HCT116 (cell line): ENCODE results near the gene TXLNG. TPM values are rescaled to one million over a fixed set of nuclear protein-coding genes. Genes with fewer than 3 reads are reported as not detected.
A peak's percentile ranks its signal among the peaks of the same experiment; 100 is the strongest.

Experiments
- ATAC-seq: fragments of 200-7000 bp; cut with Tn5 transposase; 2 replicates; pipeline ENCODE4 v1.9.1; 2020; ENCODE audit warnings: mild to moderate bottlenecking, moderate library complexity
- BruUV-seq: library from RNA; stranded (reverse); fragments of 400-500 nt; replicated peaks from 2 replicates; lab custom pipeline; 2021; lab: Mats Ljungman, UMichigan
- CTCF ChIA-PET: fragments of 300-600 bp; sonication (Branson Sonifier 250); formaldehyde crosslinking; loops from one replicate; lab custom pipeline; 2021; ENCODE audit warnings: antibody characterized with exemption; lab: Charles Lee
- POLR2A ChIA-PET: fragments of 300-600, 350-600 bp; sonication (Branson Sonifier 250); formaldehyde crosslinking; loops from one replicate; lab custom pipeline; 2021; ENCODE audit warnings: antibody characterized with exemption; lab: Charles Lee
- RAD21 ChIA-PET, 2 experiments: fragments of 300-600 bp; sonication (Branson Sonifier 250); formaldehyde crosslinking; loops; one replicate each; lab custom pipeline; 2023; ENCODE audit warnings: low total read pairs in 2 of 2; ENCODE audit not compliant: uncharacterized antibody in 2 of 2, unreplicated experiment in 2 of 2, low non-redundant PET in 1 of 2; lab: Charles Lee
- DNase-seq: peaks from one replicate; pipeline ENCODE4 v3.0.0-alpha.2; 2010; ENCODE audit warnings: low read depth, low spot score
- H2AFZ ChIP-seq: fragments of 200-600 bp; shearing (Covaris generic), sonication (generic); 2 replicates; pipeline ENCODE4 v1.6.1; 2017; ENCODE audit warnings: low read depth, mixed run types, mixed read lengths, antibody characterized with exemption, low read length; ENCODE audit not compliant: poor library complexity, severe bottlenecking
- H3K27ac ChIP-seq: 2 replicates; pipeline ENCODE4 v1.5.1; 2012; ENCODE audit warnings: low read depth, low read length
- H3K27me3 ChIP-seq: fragments of 200-600 bp; sonication (generic); 2 replicates; pipeline ENCODE4 v1.6.1; 2016; ENCODE audit warnings: mixed run types, low read length, mixed read lengths; ENCODE audit not compliant: insufficient read depth
- H3K36me3 ChIP-seq, 2 experiments: fragments of 200-500 bp in 1 of 2; fragments of 200-600 bp in 1 of 2; sonication (Bioruptor generic) in 1 of 2; sonication (generic) in 1 of 2; 2 replicates each; pipeline versions ENCODE4 v1.5.1 to v1.6.1; 2014 to 2016; ENCODE audit warnings: low read length in 2 of 2, inconsistent platforms in 1 of 2, mixed read lengths in 1 of 2, mixed run types in 1 of 2; ENCODE audit not compliant: insufficient read depth in 2 of 2, control insufficient read depth in 1 of 2
- H3K4me1 ChIP-seq, 2 experiments: fragments of 200-600 bp in 1 of 2; sonication (generic) in 1 of 2; 2 replicates each; pipeline versions ENCODE4 v1.5.1 to v1.6.1; 2012 to 2017; ENCODE audit warnings: low read length in 2 of 2, inconsistent platforms in 1 of 2, mild to moderate bottlenecking in 1 of 2, mixed read lengths in 1 of 2, mixed run types in 1 of 2, moderate library complexity in 1 of 2; ENCODE audit not compliant: insufficient read depth in 2 of 2, control insufficient read depth in 1 of 2
- H3K4me2 ChIP-seq: fragments of 200-600 bp; sonication (generic); 2 replicates; pipeline ENCODE4 v1.6.1; 2017; ENCODE audit warnings: mixed run types, low read length, mixed read lengths
- H3K4me3 ChIP-seq, 2 experiments: fragments of 200-600 bp in 1 of 2; sonication (generic) in 1 of 2; replicated peaks in 1 of 2; 2 replicates each; pipeline ENCODE4 v1.5.1; 2011 to 2016; ENCODE audit warnings: low read length in 2 of 2, control low read depth in 1 of 2, low read depth in 1 of 2, mild to moderate bottlenecking in 1 of 2, mixed read lengths in 1 of 2, mixed run types in 1 of 2
- H3K79me2 ChIP-seq: fragments of 200-600 bp; sonication (generic); 2 replicates; pipeline ENCODE4 v1.6.1; 2017; ENCODE audit warnings: mild to moderate bottlenecking, mixed run types, low read length, moderate library complexity, mixed read lengths; ENCODE audit not compliant: insufficient read depth
- H3K9ac ChIP-seq: fragments of 200-600 bp; sonication (generic); 2 replicates; pipeline ENCODE4 v1.6.1; 2016; ENCODE audit warnings: low read length, mixed read lengths
- H3K9me2 ChIP-seq: fragments of 200-600 bp; sonication (generic), shearing (Covaris generic); 2 replicates; pipeline ENCODE4 v1.6.1; 2017; ENCODE audit warnings: mixed run types, mild to moderate bottlenecking, moderate library complexity; ENCODE audit not compliant: insufficient read depth
- H3K9me3 ChIP-seq, 2 experiments: fragments of 200-500 bp in 1 of 2; fragments of 200-600 bp in 1 of 2; sonication (Bioruptor generic) in 1 of 2; sonication (generic) in 1 of 2; 2 replicates each; pipeline ENCODE4 v1.6.1; 2014 to 2017; ENCODE audit warnings: low read length in 2 of 2, mixed read lengths in 2 of 2, inconsistent platforms in 1 of 2, low read depth in 1 of 2, mild to moderate bottlenecking in 1 of 2, mixed run types in 1 of 2, moderate library complexity in 1 of 2; ENCODE audit not compliant: control insufficient read depth in 1 of 2, insufficient read depth in 1 of 2
- H4K20me1 ChIP-seq: fragments of 200-600 bp; sonication (generic), shearing (Covaris generic); 2 replicates; pipeline ENCODE4 v1.6.1; 2017; ENCODE audit warnings: mixed run types, mild to moderate bottlenecking, moderate library complexity; ENCODE audit not compliant: insufficient read depth
- ATF3 ChIP-seq: IDR thresholded peaks from 2 replicates; pipeline ENCODE4 v1.6.1; 2012
- CBX3 ChIP-seq: IDR thresholded peaks from 2 replicates; pipeline ENCODE4 v1.6.1; 2012; ENCODE audit warnings: low read depth
- CEBPB ChIP-seq: IDR thresholded peaks from 2 replicates; pipeline ENCODE4 v1.6.1; 2012; ENCODE audit warnings: low read depth
- CTCF ChIP-seq, 3 experiments: fragments of 200-600 bp in 1 of 3; sonication (generic) in 1 of 3; IDR thresholded peaks in 2 of 3; conservative IDR thresholded peaks in 1 of 3; 2 replicates each; pipeline ENCODE4 v1.5.1; 2012 to 2017; ENCODE audit warnings: low read depth in 2 of 3, low read length in 2 of 3, antibody characterized with exemption in 1 of 3, borderline replicate concordance in 1 of 3, control low read depth in 1 of 3, mild to moderate bottlenecking in 1 of 3, mixed read lengths in 1 of 3, mixed run types in 1 of 3, moderate library complexity in 1 of 3; ENCODE audit not compliant: insufficient read depth in 1 of 3
- FOSL1 ChIP-seq: IDR thresholded peaks from 2 replicates; pipeline ENCODE4 v1.6.1; 2012; ENCODE audit warnings: low read depth
- JUND ChIP-seq: IDR thresholded peaks from 2 replicates; pipeline ENCODE4 v1.6.1; 2012
- MAX ChIP-seq: IDR thresholded peaks from 2 replicates; pipeline ENCODE4 v1.6.1; 2012
- POLR2A ChIP-seq: IDR thresholded peaks from 2 replicates; pipeline ENCODE4 v1.7.0; 2011; ENCODE audit warnings: borderline replicate concordance; ENCODE audit not compliant: insufficient read depth, insufficient read length; ENCODE audit errors: extremely low read depth
- POLR2AphosphoS5 ChIP-seq: IDR thresholded peaks from 2 replicates; pipeline ENCODE4 v1.6.1; 2011; ENCODE audit warnings: mild to moderate bottlenecking, low read depth, low read length, moderate library complexity
- SIN3A ChIP-seq: IDR thresholded peaks from 2 replicates; pipeline ENCODE4 v1.6.1; 2012; ENCODE audit warnings: low read depth
- SP1 ChIP-seq: IDR thresholded peaks from 2 replicates; pipeline ENCODE4 v1.6.1; 2012; ENCODE audit warnings: low read depth
- SRF ChIP-seq: IDR thresholded peaks from 2 replicates; pipeline ENCODE4 v1.6.1; 2012; ENCODE audit warnings: low read depth
- YY1 ChIP-seq: IDR thresholded peaks from 2 replicates; pipeline ENCODE4 v1.6.1; 2011; ENCODE audit warnings: low read length, low read depth, moderate library complexity, mild to moderate bottlenecking; ENCODE audit not compliant: insufficient replicate concordance; ENCODE audit errors: extremely low read depth
- ZFX ChIP-seq: fragments of 450-650 bp; IDR thresholded peaks from 2 replicates; pipeline ENCODE4 v1.6.1; 2017
- ZNF274 ChIP-seq: fragments of 200-500 bp; sonication (Bioruptor generic); IDR thresholded peaks from 2 replicates; pipeline ENCODE4 v1.6.1; 2014; ENCODE audit warnings: mild to moderate bottlenecking, low read depth, low read length, inconsistent platforms
- intact Hi-C: fragments of 100-400 bp; cut with micrococcal nuclease; formaldehyde crosslinking; loops from 2 replicates; pipeline ENCODE4 v1.10.0; 2022
- total RNA-seq: library from RNA; stranded (reverse); gene quantifications from one replicate; pipeline ENCODE4 v1.2.1, GENCODE V29; 2021; ENCODE audit not compliant: unreplicated experiment

Gene TXLNG
- total RNA-seq, 1 experiment from 2014 or later: 22.9 TPM

GRCh38 chrX:16772460-16772859, 13.8 kb upstream of the TXLNG start:
- no peak overlapping the region for H3K4me3 ChIP-seq
- no peaks in the 10 kb centered on the region for H3K36me3 ChIP-seq
- intact Hi-C loops: no loop called here
- TF ChIP-seq ZFX (no peak), CTCF (IDR thresholded peaks at IDR 0.05 in 2 of 3, conservative IDR thresholded peaks at IDR 0.05 in 1 of 3; ENCODE audit: borderline replicate concordance in 1 of 3, insufficient read depth in 1 of 3, low read depth in 2 of 3, low read length in 2 of 3) (no peak), YY1 (no peak), FOSL1 (no peak), CEBPB (no peak), SIN3A (no peak), SRF (no peak), MAX (no peak), ATF3 (no peak), POLR2AphosphoS5 (no peak), CBX3 (no peak), SP1 (no peak), ZNF274 (no peak), JUND (no peak), POLR2A (no peak)
- ATAC-seq (peak; percentile 59), DNase-seq (peak; percentile 33)
- no peaks in the 10 kb centered on the region for H4K20me1 ChIP-seq
- H3K9me3 ChIP-seq: no peaks in the 10 kb centered on the region
- H2AFZ ChIP-seq: no peak overlapping the region
- no peaks in the 10 kb centered on the region for H3K79me2 ChIP-seq
- H3K27ac ChIP-seq: peak overlapping the region; percentile 59; the same call in 1 of the 2 replicates
- peaks cover 3 to 24% of the 10 kb centered on the region in 2 experiments; a peak in 3 of 4 replicates for H3K4me1 ChIP-seq
- no peaks in the 10 kb centered on the region for H3K9me2 ChIP-seq
- CTCF ChIA-PET: no interaction called here
- POLR2A ChIA-PET: interaction anchor here (1.1 to 2.2 kb wide), 5 partner anchors 11 to 200 kb away, joined by 3 to 41 read pairs (median 6); partner anchors contain the start of genes SYAP1 and TXLNG
- H3K9ac ChIP-seq: no peak overlapping the region
- BruUV-seq: no TSS peak
- no peaks in the 10 kb centered on the region for H3K27me3 ChIP-seq
- peak overlapping the region; percentile 44 for H3K4me2 ChIP-seq
- RAD21 ChIA-PET: no interaction called here
